Endothelial cell of umbilical vein (primary cell): Measurements from ENCODE around the gene EPHA5. TPM values are rescaled to one million over a fixed set of nuclear protein-coding genes. Genes with fewer than 3 reads are reported as not detected.

ENCODE experiments used
- BruUV-seq: library from RNA; stranded (reverse); fragments of 400-500 nt; replicated peaks from 2 replicates; lab custom pipeline; 2021; lab: Mats Ljungman, UMichigan
- CTCF ChIA-PET: fragments of 300-600, 350-600 bp; sonication (Branson Sonifier 250); formaldehyde crosslinking; loops from one replicate; lab custom pipeline; 2021; ENCODE audit warnings: antibody characterized with exemption, inconsistent platforms; lab: Charles Lee
- POLR2A ChIA-PET: fragments of 300-600, 350-600 bp; sonication (Branson Sonifier 250); formaldehyde crosslinking; loops from one replicate; lab custom pipeline; 2021; ENCODE audit warnings: antibody characterized with exemption, inconsistent platforms; lab: Charles Lee
- DNase-seq: peaks from one replicate; pipeline ENCODE4 v3.0.0-alpha.2; 2011; ENCODE audit warnings: low read depth, low spot score
- FAIRE-seq: peaks from 2 replicates; lab custom pipeline; 2011; peaks lifted over from hg19 to GRCh38; lab: Jason Lieb, UNC
- H2AFZ ChIP-seq: 2 replicates; pipeline ENCODE4 v1.6.0; 2012; ENCODE audit warnings: low read depth, low read length, control low read depth, inconsistent platforms
- H3K27ac ChIP-seq: 2 replicates; pipeline ENCODE4 v1.5.1; 2011; ENCODE audit warnings: low read depth, mild to moderate bottlenecking, control low read depth, low read length, moderate library complexity; ENCODE audit not compliant: insufficient read depth
- H3K27me3 ChIP-seq, 2 experiments: 2 replicates each; pipeline versions ENCODE4 v1.6.0 to v1.6.1; 2011; ENCODE audit warnings: low read length in 2 of 2, mixed read lengths in 1 of 2; ENCODE audit not compliant: control insufficient read depth in 2 of 2, insufficient read depth in 2 of 2
- H3K36me3 ChIP-seq, 2 experiments: 2 replicates in 1 of 2; 3 replicates in 1 of 2; pipeline ENCODE4 v1.5.1; 2011; ENCODE audit warnings: low read length in 2 of 2, mild to moderate bottlenecking in 1 of 2, moderate library complexity in 1 of 2; ENCODE audit not compliant: control insufficient read depth in 2 of 2, insufficient read depth in 2 of 2; ENCODE audit errors: extremely low read depth in 1 of 2
- H3K4me1 ChIP-seq: 3 replicates; pipeline ENCODE4 v1.5.1; 2011; ENCODE audit warnings: mild to moderate bottlenecking, low read length; ENCODE audit not compliant: control insufficient read depth, insufficient read depth; ENCODE audit errors: extremely low read depth
- H3K4me2 ChIP-seq: 2 replicates; pipeline ENCODE4 v1.6.1; 2011; ENCODE audit warnings: low read length, control low read depth, mixed read lengths; ENCODE audit not compliant: insufficient read depth
- H3K4me3 ChIP-seq, 3 experiments: fragments of 200-600 bp in 1 of 3; sonication (generic), shearing (Covaris generic) in 1 of 3; replicated peaks in 1 of 3; 2 replicates each; pipeline ENCODE4 v1.5.1; 2011 to 2016; ENCODE audit warnings: control low read depth in 3 of 3, low read length in 3 of 3, mild to moderate bottlenecking in 2 of 3, inconsistent platforms in 1 of 3, low read depth in 1 of 3, moderate library complexity in 1 of 3; ENCODE audit not compliant: insufficient read depth in 1 of 3
- H3K79me2 ChIP-seq: 2 replicates; pipeline ENCODE4 v1.6.0; 2012; ENCODE audit warnings: low read length, inconsistent platforms; ENCODE audit not compliant: control insufficient read depth, insufficient read depth
- H3K9ac ChIP-seq: replicated peaks from 2 replicates; pipeline ENCODE3; 2011; ENCODE audit warnings: low read length, control low read depth; ENCODE audit not compliant: insufficient read depth; ENCODE audit errors: extremely low read depth
- H3K9me1 ChIP-seq: replicated peaks from 3 replicates; pipeline ENCODE4 v1.6.0; 2011; ENCODE audit warnings: mild to moderate bottlenecking, low read length; ENCODE audit not compliant: control insufficient read depth, insufficient read depth; ENCODE audit errors: extremely low read depth
- H3K9me3 ChIP-seq: replicated peaks from 2 replicates; pipeline ENCODE4 v1.5.1; 2012; ENCODE audit warnings: low read length, inconsistent platforms; ENCODE audit not compliant: control insufficient read depth, insufficient read depth
- H4K20me1 ChIP-seq: replicated peaks from 2 replicates; pipeline ENCODE3; 2011; ENCODE audit warnings: mild to moderate bottlenecking, low read length; ENCODE audit not compliant: control insufficient read depth, insufficient read depth; ENCODE audit errors: extremely low read depth
- CTCF ChIP-seq, 2 donors: IDR thresholded peaks; 1 replicate in 1 of 2; 2 replicates in 1 of 2; pipeline ENCODE4 v1.5.1; 2011; ENCODE audit warnings: low read length in 2 of 2, mild to moderate bottlenecking in 2 of 2, moderate library complexity in 2 of 2, control low read depth in 1 of 2, inconsistent platforms in 1 of 2, low read depth in 1 of 2; ENCODE audit not compliant: insufficient read depth in 1 of 2; ENCODE audit errors: extremely low read depth in 1 of 2
- EZH2 ChIP-seq: IDR thresholded peaks from 2 replicates; pipeline ENCODE4 v1.6.1; 2012; ENCODE audit warnings: borderline replicate concordance, low read depth, mild to moderate bottlenecking, moderate library complexity, low read length, inconsistent platforms; ENCODE audit not compliant: severe bottlenecking
- FOS ChIP-seq: IDR thresholded peaks from 2 replicates; pipeline ENCODE4 v1.6.1; 2011; ENCODE audit warnings: mild to moderate bottlenecking, low read length, moderate library complexity, borderline replicate concordance; ENCODE audit not compliant: insufficient read depth
- GATA2 ChIP-seq: IDR thresholded peaks from 2 replicates; pipeline ENCODE4 v1.7.0; 2011; ENCODE audit warnings: low read depth, mild to moderate bottlenecking, moderate library complexity, mixed read lengths, low read length; ENCODE audit not compliant: insufficient read length, insufficient read depth
- JUN ChIP-seq: IDR thresholded peaks from 2 replicates; pipeline ENCODE4 v1.6.1; 2011; ENCODE audit warnings: borderline replicate concordance, low read depth; ENCODE audit not compliant: insufficient read length, insufficient read depth
- MYC ChIP-seq: IDR thresholded peaks from one replicate; pipeline ENCODE4 v1.6.1; 2011; ENCODE audit warnings: mild to moderate bottlenecking, low read depth, low read length
- POLR2A ChIP-seq: IDR thresholded peaks from 2 replicates; pipeline ENCODE4 v1.6.1; 2012; ENCODE audit warnings: low read depth, mild to moderate bottlenecking, control low read depth, low read length
- POLR2AphosphoS5 ChIP-seq: IDR thresholded peaks from 2 replicates; pipeline ENCODE4 v1.6.1; 2012; ENCODE audit warnings: low read depth, mild to moderate bottlenecking, control low read depth, low read length, moderate library complexity; ENCODE audit not compliant: insufficient read depth
- dilution Hi-C: fragments of 300-500 bp; cut with MboI; formaldehyde crosslinking; loops from one replicate; pipeline ENCODE4 v1.15.0; 2019; ENCODE audit warnings: low sequenced_read_pairs; ENCODE audit not compliant: extremely low pct_ligation_motif_present
- intact Hi-C: fragments of 100-400 bp; cut with micrococcal nuclease; formaldehyde crosslinking; loops from one replicate; pipeline ENCODE4 v1.10.0; 2022
- polyA plus RNA-seq, 4 experiments: library from polyadenylated mRNA; depleted of rRNA in 3 of 4; stranded (reverse) in 3 of 4; unstranded in 1 of 4; fragments of >200 nt; gene quantifications; 2 replicates each; pipeline versions ENCODE4 v1.2.1 to v1.2.3, GENCODE V29; 2011 to 2012; ENCODE audit warnings: missing spikeins in 1 of 4
- total RNA-seq: library from RNA; stranded (reverse); gene quantifications from 2 replicates; pipeline ENCODE4 v1.2.3, GENCODE V29; 2021
- TF ChIP-seq, protein P1 (sequence below): IDR thresholded peaks from 2 replicates; pipeline ENCODE4 v1.6.1; 2011; ENCODE audit not compliant: insufficient read depth, insufficient read length

EPHA5 gene
- total and polyA plus RNA-seq, 2 donors (not counting 3 experiments of a cell fraction or from before 2014, with no cell fraction given) = 0.31 to 0.39 TPM

GRCh38 chr4:65393078-65393477 lies 277.2 kb downstream of the EPHA5 start:
- Histone ChIP-seq H3K36me3 (no peaks in the 10 kb centered on the region), H3K9me1 (no peaks in the 10 kb centered on the region), H3K4me3 (no peak overlapping the region), H3K79me2 (no peaks in the 10 kb centered on the region), H2AFZ (no peak overlapping the region), H4K20me1 (no peaks in the 10 kb centered on the region), H3K9me3 (no peaks in the 10 kb centered on the region), H3K27me3 (no peaks in the 10 kb centered on the region), H3K27ac (no peak overlapping the region), H3K4me1 (no peaks in the 10 kb centered on the region), H3K9ac (no peak overlapping the region), H3K4me2 (no peak overlapping the region)
- no peak for TF ChIP-seq JUN
- no peak for TF ChIP-seq EZH2
- no peak for TF ChIP-seq FOS
- TF ChIP-seq POLR2AphosphoS5 = no peak
- TF ChIP-seq, protein P1, sequence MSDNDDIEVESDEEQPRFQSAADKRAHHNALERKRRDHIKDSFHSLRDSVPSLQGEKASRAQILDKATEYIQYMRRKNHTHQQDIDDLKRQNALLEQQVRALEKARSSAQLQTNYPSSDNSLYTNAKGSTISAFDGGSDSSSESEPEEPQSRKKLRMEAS = no peak
- no peak for TF ChIP-seq POLR2A
- TF ChIP-seq GATA2 = no peak
- TF ChIP-seq CTCF (IDR thresholded peaks at IDR 0.05; ENCODE audit: extremely low read depth in 1 of 2, insufficient read depth in 1 of 2, low read depth in 1 of 2, low read length in 2 of 2) = no peak
- no peak for TF ChIP-seq MYC
- no TSS peak for BruUV-seq
- intact Hi-C loops = no loop called here
- FAIRE-seq = no peak
- dilution Hi-C loops = no loop called here
- DNase-seq = no peak
- CTCF ChIA-PET = interaction anchor here (1.3 to 1.4 kb wide), 2 partner anchors 13 to 276 kb away, joined by 3 read pairs; no protein-coding TSS in a partner anchor
- POLR2A ChIA-PET = no interaction called here
